ENCODE results near the gene PNMA8A.

Gene PNMA8A

GRCh38 chr19:46469541-46470185 is 1.7 kb downstream of the PNMA8A start:
- H3K36me3 ChIP-seq (replicated peaks; ENCODE audit: insufficient read depth, low read length): no peaks in the 10 kb centered on the region
- H4K20me1 ChIP-seq (ENCODE audit: insufficient read depth, low read length): no peaks in the 10 kb centered on the region
- H3K27me3 ChIP-seq (replicated peaks; ENCODE audit: insufficient read depth, low read length): peaks cover 97% of the 10 kb centered on the region
- no peak overlapping the region for H3K4me2 ChIP-seq (ENCODE audit: low read depth, low read length)
- H3K9me2 ChIP-seq (replicated peaks; ENCODE audit: insufficient read depth, low read length): no peaks in the 10 kb centered on the region
- DNase-seq: no peak
- H3K27ac ChIP-seq (ENCODE audit: low read length): no peak overlapping the region
- H2AFZ ChIP-seq (ENCODE audit: low read length): no peak overlapping the region
- H3K4me1 ChIP-seq (ENCODE audit: low read length): no peaks in the 10 kb centered on the region
- no peaks in the 10 kb centered on the region for H3K9me3 ChIP-seq (replicated peaks; ENCODE audit: insufficient read depth, low read length)
- H3F3A ChIP-seq (ENCODE audit: insufficient read depth, low read length): no peaks in the 10 kb centered on the region
- H3K9ac ChIP-seq (ENCODE audit: low read length): no peak overlapping the region
- no peak for TF ChIP-seq EZH2phosphoT487 (IDR thresholded peaks at IDR 0.05; ENCODE audit: low read length)
- TF ChIP-seq EZH2 (optimal IDR thresholded peaks at IDR 0.05; ENCODE audit: low read depth, low read length): no peak
- TF ChIP-seq, protein P1, sequence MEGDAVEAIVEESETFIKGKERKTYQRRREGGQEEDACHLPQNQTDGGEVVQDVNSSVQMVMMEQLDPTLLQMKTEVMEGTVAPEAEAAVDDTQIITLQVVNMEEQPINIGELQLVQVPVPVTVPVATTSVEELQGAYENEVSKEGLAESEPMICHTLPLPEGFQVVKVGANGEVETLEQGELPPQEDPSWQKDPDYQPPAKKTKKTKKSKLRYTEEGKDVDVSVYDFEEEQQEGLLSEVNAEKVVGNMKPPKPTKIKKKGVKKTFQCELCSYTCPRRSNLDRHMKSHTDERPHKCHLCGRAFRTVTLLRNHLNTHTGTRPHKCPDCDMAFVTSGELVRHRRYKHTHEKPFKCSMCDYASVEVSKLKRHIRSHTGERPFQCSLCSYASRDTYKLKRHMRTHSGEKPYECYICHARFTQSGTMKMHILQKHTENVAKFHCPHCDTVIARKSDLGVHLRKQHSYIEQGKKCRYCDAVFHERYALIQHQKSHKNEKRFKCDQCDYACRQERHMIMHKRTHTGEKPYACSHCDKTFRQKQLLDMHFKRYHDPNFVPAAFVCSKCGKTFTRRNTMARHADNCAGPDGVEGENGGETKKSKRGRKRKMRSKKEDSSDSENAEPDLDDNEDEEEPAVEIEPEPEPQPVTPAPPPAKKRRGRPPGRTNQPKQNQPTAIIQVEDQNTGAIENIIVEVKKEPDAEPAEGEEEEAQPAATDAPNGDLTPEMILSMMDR (IDR thresholded peaks at IDR 0.05; ENCODE audit: low read length): no peak
- H3K4me3 ChIP-seq (ENCODE audit: low read length): no peak overlapping the region
- no peaks in the 10 kb centered on the region for H3K79me2 ChIP-seq (ENCODE audit: low read length)

DNA sequence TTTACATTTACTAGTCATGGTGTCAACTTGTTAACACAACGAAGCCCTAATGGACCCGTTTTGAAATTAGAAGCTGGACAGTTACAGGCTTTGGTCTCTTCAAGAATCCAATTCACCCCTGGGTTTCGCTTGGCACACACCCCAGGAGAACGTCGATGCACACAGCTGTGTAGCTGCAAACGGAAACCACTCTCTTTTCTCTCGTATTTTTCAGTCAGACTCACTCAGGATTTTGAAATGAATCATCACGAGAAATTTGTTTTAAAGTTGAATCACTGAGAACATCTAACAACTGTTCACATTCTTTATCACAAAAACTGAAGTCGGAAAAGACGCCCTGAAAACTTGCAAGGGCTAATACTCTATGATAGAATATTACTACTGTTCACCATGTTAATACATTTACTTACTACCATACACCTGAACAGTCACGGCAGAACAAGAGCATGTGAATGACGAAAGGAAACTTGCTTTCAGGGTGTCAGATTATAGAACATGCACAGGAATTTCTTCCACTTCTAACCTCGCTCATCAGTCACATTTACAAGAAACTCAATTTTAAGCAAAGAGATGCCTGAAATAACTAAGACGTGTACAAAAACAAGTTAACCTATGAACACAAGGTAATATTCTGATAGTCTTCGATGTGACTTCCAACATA is 4.7 kb downstream of the PNMA8A start:
- no peak overlapping the region for H3K4me2 ChIP-seq (ENCODE audit: low read depth, low read length)
- no peaks in the 10 kb centered on the region for H3K9me2 ChIP-seq (replicated peaks; ENCODE audit: insufficient read depth, low read length)
- H3K79me2 ChIP-seq (ENCODE audit: low read length): no peaks in the 10 kb centered on the region
- H3K9me3 ChIP-seq (replicated peaks; ENCODE audit: insufficient read depth, low read length): no peaks in the 10 kb centered on the region
- DNase-seq: peak; percentile 10
- peaks cover 90% of the 10 kb centered on the region for H3K27me3 ChIP-seq (replicated peaks; ENCODE audit: insufficient read depth, low read length)
- H3K4me3 ChIP-seq (ENCODE audit: low read length): no peak overlapping the region
- H4K20me1 ChIP-seq (ENCODE audit: insufficient read depth, low read length): no peaks in the 10 kb centered on the region
- no peaks in the 10 kb centered on the region for H3F3A ChIP-seq (ENCODE audit: insufficient read depth, low read length)
- H3K9ac ChIP-seq (ENCODE audit: low read length): no peak overlapping the region
- H2AFZ ChIP-seq (ENCODE audit: low read length): no peak overlapping the region
- H3K27ac ChIP-seq (ENCODE audit: low read length): no peak overlapping the region
- TF ChIP-seq, protein P1 (IDR thresholded peaks at IDR 0.05; ENCODE audit: low read length): no peak
- TF ChIP-seq EZH2phosphoT487 (IDR thresholded peaks at IDR 0.05; ENCODE audit: low read length): no peak
- TF ChIP-seq EZH2 (optimal IDR thresholded peaks at IDR 0.05; ENCODE audit: low read depth, low read length): no peak
- no peaks in the 10 kb centered on the region for H3K36me3 ChIP-seq (replicated peaks; ENCODE audit: insufficient read depth, low read length)
- H3K4me1 ChIP-seq (ENCODE audit: low read length): no peaks in the 10 kb centered on the region

DNA sequence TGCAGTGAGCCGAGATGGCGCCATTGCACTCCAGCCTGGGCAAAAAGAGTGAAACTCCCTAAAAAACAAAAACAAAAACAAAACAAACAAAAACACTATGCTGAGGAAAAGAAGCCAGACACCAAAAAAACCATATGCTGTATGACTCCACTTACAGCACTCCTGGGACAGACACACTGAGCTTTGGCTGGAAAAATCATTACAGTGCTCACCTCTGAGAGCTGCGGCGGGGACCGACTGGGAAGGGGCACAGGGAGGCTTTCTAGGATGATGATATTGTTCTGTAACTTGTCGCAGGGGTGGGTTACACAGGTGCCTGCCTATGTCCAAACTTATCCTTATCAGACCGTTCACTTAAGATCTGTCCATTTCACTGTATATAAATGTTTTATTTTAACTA is 7.8 kb downstream of the PNMA8A start:
- Histone ChIP-seq H3K27me3 (replicated peaks; ENCODE audit: insufficient read depth, low read length) (peaks cover 89% of the 10 kb centered on the region), H3F3A (ENCODE audit: insufficient read depth, low read length) (no peaks in the 10 kb centered on the region), H3K9me2 (replicated peaks; ENCODE audit: insufficient read depth, low read length) (no peaks in the 10 kb centered on the region), H3K79me2 (ENCODE audit: low read length) (no peaks in the 10 kb centered on the region), H3K4me1 (ENCODE audit: low read length) (no peaks in the 10 kb centered on the region), H3K9me3 (replicated peaks; ENCODE audit: insufficient read depth, low read length) (no peaks in the 10 kb centered on the region), H3K27ac (ENCODE audit: low read length) (no peak overlapping the region), H3K4me2 (ENCODE audit: low read depth, low read length) (no peak overlapping the region), H3K9ac (ENCODE audit: low read length) (no peak overlapping the region), H2AFZ (ENCODE audit: low read length) (no peak overlapping the region), H3K36me3 (replicated peaks; ENCODE audit: insufficient read depth, low read length) (no peaks in the 10 kb centered on the region), H3K4me3 (ENCODE audit: low read length) (no peak overlapping the region), H4K20me1 (ENCODE audit: insufficient read depth, low read length) (no peaks in the 10 kb centered on the region)
- TF ChIP-seq EZH2 (optimal IDR thresholded peaks at IDR 0.05; ENCODE audit: low read depth, low read length) (no peak), EZH2phosphoT487 (IDR thresholded peaks at IDR 0.05; ENCODE audit: low read length) (no peak)
- TF ChIP-seq, protein P1 (IDR thresholded peaks at IDR 0.05; ENCODE audit: low read length): no peak
- DNase-seq: no peak

All from MM.1S (cell line).